H9 (cell line): ENCODE measurements around the gene DPH2. TPM values are rescaled to one million over a fixed set of nuclear protein-coding genes. Genes with fewer than 3 reads are reported as not detected.

Experiments used
- DNase-seq: peaks from one replicate; pipeline ENCODE4 v3.0.0-alpha.2; 2017
- H2AFZ ChIP-seq: one replicate; pipeline ENCODE4 v1.6.1; 2013; ENCODE audit warnings: mild to moderate bottlenecking, low read length, control low read depth, moderate library complexity
- H2AK5ac ChIP-seq: 2 replicates; pipeline ENCODE4 v1.6.1; 2013; ENCODE audit warnings: low read length, control low read depth, mixed read lengths; ENCODE audit not compliant: insufficient read length
- H2BK120ac ChIP-seq: one replicate; pipeline ENCODE4 v1.6.1; 2013; ENCODE audit warnings: low read depth, mild to moderate bottlenecking, low read length, control low read depth, inconsistent platforms; ENCODE audit not compliant: poor library complexity, severe bottlenecking
- H2BK12ac ChIP-seq: 2 replicates; pipeline ENCODE4 v1.6.1; 2013; ENCODE audit warnings: low read length, control low read depth, mixed read lengths, low read depth; ENCODE audit not compliant: insufficient read length
- H2BK15ac ChIP-seq: 2 replicates; pipeline ENCODE4 v1.6.1; 2013; ENCODE audit warnings: low read depth, low read length, control low read depth
- H2BK20ac ChIP-seq: one replicate; pipeline ENCODE4 v1.6.1; 2013; ENCODE audit warnings: low read depth, mild to moderate bottlenecking, low read length, control low read depth, inconsistent platforms; ENCODE audit not compliant: poor library complexity, severe bottlenecking
- H2BK5ac ChIP-seq: 2 replicates; pipeline ENCODE4 v1.6.1; 2013; ENCODE audit warnings: low read length, control low read depth, mixed read lengths; ENCODE audit not compliant: insufficient read length
- H3K14ac ChIP-seq: 2 replicates; pipeline ENCODE4 v1.6.1; 2013; ENCODE audit warnings: low read length, control low read depth; ENCODE audit not compliant: insufficient read depth
- H3K18ac ChIP-seq: 2 replicates; pipeline ENCODE4 v1.6.1; 2013; ENCODE audit warnings: low read depth, mild to moderate bottlenecking, mixed read lengths, low read length, control low read depth; ENCODE audit not compliant: insufficient read length
- H3K23ac ChIP-seq: 2 replicates; pipeline ENCODE4 v1.6.1; 2013; ENCODE audit warnings: low read length, control low read depth, mixed read lengths, low read depth; ENCODE audit not compliant: insufficient read length
- H3K23me2 ChIP-seq: 2 replicates; pipeline ENCODE4 v1.6.1; 2013; ENCODE audit warnings: low read depth, mild to moderate bottlenecking, mixed read lengths, low read length, control low read depth; ENCODE audit not compliant: insufficient read length, poor library complexity, severe bottlenecking
- H3K27ac ChIP-seq: 2 replicates; pipeline ENCODE4 v1.5.1; 2013; ENCODE audit warnings: low read length, control low read depth, mixed read lengths, low read depth; ENCODE audit not compliant: insufficient read length
- H3K27me3 ChIP-seq: 2 replicates; pipeline ENCODE4 v1.6.1; 2013; ENCODE audit warnings: low read length, control low read depth, inconsistent platforms; ENCODE audit not compliant: insufficient read depth
- H3K4ac ChIP-seq: 2 replicates; pipeline ENCODE4 v1.6.1; 2013; ENCODE audit warnings: low read depth, mild to moderate bottlenecking, control low read depth, inconsistent platforms, low read length, moderate library complexity
- H3K4me1 ChIP-seq: 2 replicates; pipeline ENCODE4 v1.6.1; 2013; ENCODE audit warnings: low read length, control low read depth, inconsistent platforms; ENCODE audit not compliant: insufficient read depth
- H3K4me2 ChIP-seq: 2 replicates; pipeline ENCODE4 v1.6.1; 2013; ENCODE audit warnings: low read length, control low read depth, mixed read lengths; ENCODE audit not compliant: insufficient read length, insufficient read depth
- H3K56ac ChIP-seq: 2 replicates; pipeline ENCODE4 v1.6.1; 2013; ENCODE audit warnings: low read depth, mild to moderate bottlenecking, mixed read lengths, low read length, control low read depth; ENCODE audit not compliant: insufficient read length
- H3K79me1 ChIP-seq: 2 replicates; pipeline ENCODE4 v1.6.1; 2013; ENCODE audit warnings: low read depth, mild to moderate bottlenecking, moderate library complexity, low read length, control low read depth, inconsistent platforms; ENCODE audit not compliant: insufficient read depth, poor library complexity, severe bottlenecking
- H3K79me2 ChIP-seq: 2 replicates; pipeline ENCODE4 v1.6.1; 2013; ENCODE audit warnings: low read length, control low read depth, inconsistent platforms; ENCODE audit not compliant: insufficient read depth
- H3K9ac ChIP-seq: 2 replicates; pipeline ENCODE4 v1.6.1; 2013; ENCODE audit warnings: low read length, control low read depth, mixed read lengths; ENCODE audit not compliant: insufficient read length; ENCODE audit errors: extremely low read depth
- H3K9me3 ChIP-seq: one replicate; pipeline ENCODE4 v1.6.1; 2013; ENCODE audit warnings: low read depth, low read length, inconsistent platforms; ENCODE audit not compliant: control insufficient read depth
- H3T11ph ChIP-seq: one replicate; pipeline ENCODE4 v1.6.1; 2013; ENCODE audit warnings: mild to moderate bottlenecking, low read length, control low read depth, inconsistent platforms
- H4K20me1 ChIP-seq: one replicate; pipeline ENCODE4 v1.6.1; 2013; ENCODE audit not compliant: control insufficient read depth, insufficient read length, insufficient read depth
- H4K5ac ChIP-seq: 2 replicates; pipeline ENCODE4 v1.6.1; 2013; ENCODE audit warnings: low read depth, mild to moderate bottlenecking, mixed read lengths, low read length, control low read depth; ENCODE audit not compliant: insufficient read length
- H4K8ac ChIP-seq: replicated peaks from 2 replicates; pipeline ENCODE4 v1.6.1; 2013; ENCODE audit warnings: low read length, control low read depth, mixed read lengths, low read depth; ENCODE audit not compliant: insufficient read length
- H4K91ac ChIP-seq: 2 replicates; pipeline ENCODE4 v1.6.1; 2013; ENCODE audit warnings: low read depth, mild to moderate bottlenecking, moderate library complexity, mixed read lengths, low read length, control low read depth; ENCODE audit not compliant: insufficient read length
- H3K27ac Mint-ChIP-seq, 3 experiments: 2 replicates in 2 of 3; 3 replicates in 1 of 3; pipeline ENCODE4 v1.8.0; 2020 to 2021; ENCODE audit warnings: mixed read lengths in 3 of 3, mild to moderate bottlenecking in 1 of 3, moderate library complexity in 1 of 3
- H3K27me3 Mint-ChIP-seq: 2 replicates; pipeline ENCODE4 v1.8.0; 2021; ENCODE audit warnings: low read depth, mild to moderate bottlenecking, moderate library complexity, mixed read lengths
- H3K36me3 Mint-ChIP-seq, 3 experiments: 2 replicates in 2 of 3; 3 replicates in 1 of 3; pipeline ENCODE4 v1.8.0; 2020 to 2021; ENCODE audit warnings: low read depth in 3 of 3, mixed read lengths in 3 of 3; ENCODE audit not compliant: insufficient read depth in 1 of 3
- H3K4me1 Mint-ChIP-seq, 2 experiments: 2 replicates each; pipeline ENCODE4 v1.8.0; 2020; ENCODE audit warnings: mixed read lengths in 2 of 2
- H3K4me3 Mint-ChIP-seq, 2 experiments: 2 replicates in 1 of 2; 3 replicates in 1 of 2; pipeline ENCODE4 v1.8.0; 2020 to 2021; ENCODE audit warnings: mild to moderate bottlenecking in 2 of 2, mixed read lengths in 2 of 2, moderate library complexity in 1 of 2
- H3K9me3 Mint-ChIP-seq, 2 experiments: 2 replicates in 1 of 2; 3 replicates in 1 of 2; pipeline ENCODE4 v1.8.0; 2020; ENCODE audit warnings: mild to moderate bottlenecking in 2 of 2, mixed read lengths in 2 of 2, moderate library complexity in 1 of 2
- WGBS: extraction: QIAGEN DNeasy Blood & Tissue Kit; methylation state at CpG from one replicate; pipeline ENCODE4 v1.1.7; 2013; ENCODE audit warnings: missing lambda C conversion rate, low lambda C conversion rate, mixed read lengths; ENCODE audit not compliant: insufficient read length; ENCODE audit errors: extremely low coverage; 5-methylcytosine and 5-hydroxymethylcytosine counted together
- total RNA-seq: library from RNA; stranded (reverse); gene quantifications from 2 replicates; pipeline ENCODE4 v1.2.1, GENCODE V29; 2021
- TF ChIP-seq, protein P1 (sequence below): fragments of 200-600 bp; sonication (generic); conservative IDR thresholded peaks from 3 replicates; pipeline ENCODE4 v1.8.0; 2021; ENCODE audit warnings: antibody characterized with exemption, mild to moderate bottlenecking

Gene DPH2
- total RNA-seq, 1 experiment from 2014 or later, result 74.4 TPM

DNA sequence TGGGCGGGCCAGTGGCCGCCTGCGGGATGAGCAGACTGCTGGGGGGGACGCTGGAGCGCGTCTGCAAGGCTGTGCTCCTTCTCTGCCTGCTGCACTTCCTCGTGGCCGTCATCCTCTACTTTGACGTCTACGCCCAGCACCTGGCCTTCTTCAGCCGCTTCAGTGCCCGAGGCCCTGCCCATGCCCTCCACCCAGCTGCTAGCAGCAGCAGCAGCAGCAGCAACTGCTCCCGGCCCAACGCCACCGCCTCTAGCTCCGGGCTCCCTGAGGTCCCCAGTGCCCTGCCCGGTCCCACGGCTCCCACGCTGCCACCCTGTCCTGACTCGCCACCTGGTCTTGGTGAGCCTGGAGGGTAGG is 11.3 kb downstream of the DPH2 start:
- no peak overlapping the region for H4K91ac ChIP-seq
- H2BK15ac ChIP-seq, result no peak overlapping the region
- H3K9me3 ChIP-seq, result no peaks in the 10 kb centered on the region
- no peak overlapping the region for H3K27ac ChIP-seq
- peaks cover 20 to 27% of the 10 kb centered on the region in 2 experiments for H3K4me1 Mint-ChIP-seq
- no peaks in the 10 kb centered on the region for H3K79me1 ChIP-seq
- no peak overlapping the region for H4K8ac ChIP-seq
- no peak overlapping the region for H2BK20ac ChIP-seq
- no peaks in the 10 kb centered on the region for H3K27me3 ChIP-seq
- H2BK120ac ChIP-seq, result no peak overlapping the region
- peaks cover 3% of the 10 kb centered on the region; the same call in 1 of the 2 replicates for H3K4me1 ChIP-seq
- no CpG with 5 or more reads among the region's 20 CpGs for WGBS
- no peak overlapping the region for H2AK5ac ChIP-seq
- no peak overlapping the region for H3K23ac ChIP-seq
- no peaks in the 10 kb centered on the region for H3K27me3 Mint-ChIP-seq
- H3K36me3 Mint-ChIP-seq, result peaks cover 31 to 63% (median 62%) of the 10 kb centered on the region in 3 experiments; a peak in 6 of 7 replicates
- H2AFZ ChIP-seq, result no peak overlapping the region
- no peak overlapping the region for H3K56ac ChIP-seq
- H3K9me3 Mint-ChIP-seq, result no peaks in the 10 kb centered on the region; a peak in 1 of 5 replicates
- peak overlapping the region in 1 of 2 experiments; percentile 89; a peak in 1 of 5 replicates for H3K4me3 Mint-ChIP-seq
- H4K5ac ChIP-seq, result no peak overlapping the region
- DNase-seq, result no peak
- TF ChIP-seq, protein P1, sequence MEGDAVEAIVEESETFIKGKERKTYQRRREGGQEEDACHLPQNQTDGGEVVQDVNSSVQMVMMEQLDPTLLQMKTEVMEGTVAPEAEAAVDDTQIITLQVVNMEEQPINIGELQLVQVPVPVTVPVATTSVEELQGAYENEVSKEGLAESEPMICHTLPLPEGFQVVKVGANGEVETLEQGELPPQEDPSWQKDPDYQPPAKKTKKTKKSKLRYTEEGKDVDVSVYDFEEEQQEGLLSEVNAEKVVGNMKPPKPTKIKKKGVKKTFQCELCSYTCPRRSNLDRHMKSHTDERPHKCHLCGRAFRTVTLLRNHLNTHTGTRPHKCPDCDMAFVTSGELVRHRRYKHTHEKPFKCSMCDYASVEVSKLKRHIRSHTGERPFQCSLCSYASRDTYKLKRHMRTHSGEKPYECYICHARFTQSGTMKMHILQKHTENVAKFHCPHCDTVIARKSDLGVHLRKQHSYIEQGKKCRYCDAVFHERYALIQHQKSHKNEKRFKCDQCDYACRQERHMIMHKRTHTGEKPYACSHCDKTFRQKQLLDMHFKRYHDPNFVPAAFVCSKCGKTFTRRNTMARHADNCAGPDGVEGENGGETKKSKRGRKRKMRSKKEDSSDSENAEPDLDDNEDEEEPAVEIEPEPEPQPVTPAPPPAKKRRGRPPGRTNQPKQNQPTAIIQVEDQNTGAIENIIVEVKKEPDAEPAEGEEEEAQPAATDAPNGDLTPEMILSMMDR, result no peak
- no peak overlapping the region for H3K18ac ChIP-seq
- no peak overlapping the region for H3T11ph ChIP-seq
- H3K4me2 ChIP-seq, result no peak overlapping the region
- H2BK12ac ChIP-seq, result no peak overlapping the region
- H3K14ac ChIP-seq, result no peak overlapping the region
- no peak overlapping the region for H3K4ac ChIP-seq
- H3K27ac Mint-ChIP-seq, result no peak overlapping the region
- H3K79me2 ChIP-seq, result peaks cover 2% of the 10 kb centered on the region; the same call in 1 of the 2 replicates
- no peak overlapping the region for H2BK5ac ChIP-seq
- H3K9ac ChIP-seq, result no peak overlapping the region
- peaks cover 10% of the 10 kb centered on the region for H3K23me2 ChIP-seq
- no peaks in the 10 kb centered on the region for H4K20me1 ChIP-seq
